SIG-M5 treated with dmso at 0.1 percent for 504 hours (cell line): ENCODE data around the gene TANGO2.

Experiments
- DNase-seq: peaks from one replicate; lab custom pipeline; 2025; ENCODE audit not compliant: unreplicated experiment; lab: John Stamatoyannopoulos, UW

TANGO2 gene

GRCh38 chr22:19994851-19995610 is 25.9 kb upstream of the TANGO2 start:
- DNase-seq: no peak

GRCh38 chr22:19995611-19996339 is 25.1 kb upstream of the TANGO2 start:
- DNase-seq: no peak

GRCh38 chr22:19996694-19997384 is 24.1 kb upstream of the TANGO2 start:
- no peak for DNase-seq

GRCh38 chr22:19997561-19998231 is 23.2 kb upstream of the TANGO2 start:
- no peak for DNase-seq

GRCh38 chr22:19998232-19998951 is 22.5 kb upstream of the TANGO2 start:
- no peak for DNase-seq

- no peak for DNase-seq
Measured at GRCh38 chr22:19998991-19999820, 21.7 kb upstream of the TANGO2 start.

- DNase-seq: no peak
Measured at GRCh38 chr22:20000246-20001081, 20.4 kb upstream of the TANGO2 start.

GRCh38 chr22:20001082-20001638 is 19.8 kb upstream of the TANGO2 start:
- no peak for DNase-seq

- no peak for DNase-seq
Measured at GRCh38 chr22:20002128-20002527, 18.8 kb upstream of the TANGO2 start.

- DNase-seq: no peak
Measured at GRCh38 chr22:20002636-20003035, 18.3 kb upstream of the TANGO2 start.

GRCh38 chr22:20003304-20003703 is 17.6 kb upstream of the TANGO2 start:
- no peak for DNase-seq

- no peak for DNase-seq
Measured at GRCh38 chr22:20004464-20004863, 16.4 kb upstream of the TANGO2 start.

- DNase-seq: no peak
Measured at GRCh38 chr22:20008221-20008995, 12.5 kb upstream of the TANGO2 start.

- DNase-seq: no peak
Measured at GRCh38 chr22:20009018-20009491, 11.9 kb upstream of the TANGO2 start.

GRCh38 chr22:20009582-20010306 is 11.2 kb upstream of the TANGO2 start:
- DNase-seq: no peak

GRCh38 chr22:20010307-20011122 is 10.4 kb upstream of the TANGO2 start:
- DNase-seq: no peak
